Stimulated activated CD4-positive, alpha-beta T cell treated with anti-CD3 and anti-CD28 coated beads, Interleukin-12 subunit alpha, Interleukin-12 subunit beta, amount 100 ng/mL, for 48 hours (primary cell): ENCODE data around the gene FER1L5.

Experiments used
- DNase-seq, 3 donors: peaks; one replicate each; pipeline ENCODE4 v3.0.0-alpha.2; 2020; ENCODE audit warnings: low read depth in 2 of 3, low spot score in 1 of 3

FER1L5 gene

GRCh38 chr2:96679848-96680247, 37.3 kb downstream of the FER1L5 start:
- DNase-seq: no peak

- DNase-seq: no peak
Measured at GRCh38 chr2:96680561-96681141, 38.1 kb downstream of the FER1L5 start.

- DNase-seq: no peak
Measured at GRCh38 chr2:96681540-96681939, 39.0 kb downstream of the FER1L5 start.

GRCh38 chr2:96683307-96683706, 40.7 kb downstream of the FER1L5 start:
- DNase-seq: no peak

- DNase-seq: no peak
Measured at GRCh38 chr2:96683972-96684820, 41.6 kb downstream of the FER1L5 start.

- no peak for DNase-seq
Measured at GRCh38 chr2:96684883-96685576, 42.5 kb downstream of the FER1L5 start.

GRCh38 chr2:96685577-96686459, 43.3 kb downstream of the FER1L5 start:
- no peak for DNase-seq

GRCh38 chr2:96687266-96687665, 44.7 kb downstream of the FER1L5 start:
- no peak for DNase-seq

- no peak for DNase-seq
Measured at GRCh38 chr2:96687711-96688640, 45.4 kb downstream of the FER1L5 start.

GRCh38 chr2:96688649-96689430, 46.3 kb downstream of the FER1L5 start:
- no peak for DNase-seq

GRCh38 chr2:96689431-96689991, 46.9 kb downstream of the FER1L5 start:
- DNase-seq: no peak

- no peak for DNase-seq
Measured at GRCh38 chr2:96690306-96691021, 47.9 kb downstream of the FER1L5 start.

- no peak for DNase-seq
Measured at GRCh38 chr2:96691022-96691612, 48.6 kb downstream of the FER1L5 start.

GRCh38 chr2:96692094-96692971, 49.8 kb downstream of the FER1L5 start:
- DNase-seq: no peak

- DNase-seq: no peak
Measured at GRCh38 chr2:96693286-96694200, 51.0 kb downstream of the FER1L5 start.

GRCh38 chr2:96694279-96694678, 51.7 kb downstream of the FER1L5 start:
- DNase-seq: no peak
